Esophagus mucosa (tissue), 1 donor: Measurements from ENCODE around the gene SIK2. TPM values are rescaled to one million over a fixed set of nuclear protein-coding genes. Genes with fewer than 3 reads are reported as not detected.
A peak's percentile ranks its signal among the peaks of the same experiment; 100 is the strongest.
"Not testable (repeated sequence)": the region's sequence is repeated elsewhere in the genome, so short reads cannot be mapped to it uniquely, and the experiment has no call there.

Experiments used
- ATAC-seq: fragments of 200-7000 bp; cut with Tn5 transposase; one replicate; pipeline ENCODE4 v1.9.1; 2020
- total RNA-seq: library from RNA; stranded (reverse); gene quantifications from one replicate; pipeline ENCODE4 v1.2.4, GENCODE V29; 2023
- donor health status: DM: yes; HTN: yes; CAD: no.

The SIK2 gene
- total RNA-seq, 1 donor from 2014 or later = 6.8 TPM

DNA sequence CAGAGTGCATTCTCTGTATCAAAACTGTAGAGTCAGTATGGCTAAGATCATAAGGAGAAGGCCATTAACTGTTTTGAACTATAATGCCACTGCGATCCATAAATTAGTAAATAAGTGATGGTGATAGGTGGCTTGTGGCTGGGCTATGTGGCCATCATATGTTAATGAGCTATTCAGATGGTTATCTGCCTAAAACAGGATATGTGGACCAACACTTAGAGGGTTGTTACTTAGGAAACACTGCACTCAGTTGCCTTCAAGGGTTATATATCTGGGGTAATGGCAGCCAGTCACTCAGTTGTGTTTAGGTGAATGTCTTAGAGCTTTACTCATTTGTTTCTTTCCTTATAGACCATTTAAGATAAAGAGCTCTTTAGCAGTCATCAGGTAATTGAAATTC, 97.9 kb downstream of the SIK2 start:
- ATAC-seq = no peak

DNA sequence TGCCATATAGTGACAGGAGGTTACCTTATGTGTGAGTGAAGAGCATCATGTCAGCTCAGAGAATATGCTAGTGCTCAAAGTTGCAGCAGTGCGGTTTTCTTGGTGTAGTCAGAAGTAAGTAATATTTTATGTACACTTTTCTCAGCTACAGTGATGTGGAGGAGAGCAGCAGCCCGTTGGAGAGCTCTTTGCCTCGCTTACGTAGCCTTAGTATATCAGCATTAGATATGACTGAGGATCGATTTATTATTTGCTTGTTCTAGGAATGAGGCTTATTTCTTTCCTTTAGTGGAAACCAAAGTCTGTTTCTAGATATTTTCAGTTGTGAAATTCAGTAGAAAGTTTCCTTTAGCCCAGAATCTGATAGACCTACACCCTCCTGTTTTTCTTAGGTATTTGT, 100.4 kb downstream of the SIK2 start:
- ATAC-seq = no peak

DNA sequence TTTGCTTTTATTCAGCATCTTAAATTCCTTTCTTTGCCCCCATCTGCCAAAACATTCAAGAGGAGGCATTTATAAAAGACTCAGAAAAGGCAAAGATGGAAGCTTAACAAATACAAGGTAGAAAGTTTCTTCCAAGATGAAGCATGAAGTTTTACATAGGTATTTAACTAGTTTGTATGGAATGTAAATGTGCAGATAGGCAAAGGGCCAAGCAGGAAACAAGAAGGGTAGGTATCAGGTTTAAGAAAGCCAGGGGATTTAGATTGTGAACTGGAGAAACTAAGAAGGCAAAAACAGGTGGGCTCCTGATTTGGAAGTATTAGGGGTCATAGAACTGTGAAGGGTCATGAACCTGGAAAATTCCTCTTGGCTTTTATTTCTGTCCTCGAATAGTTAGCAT, 101.3 kb downstream of the SIK2 start:
- no peak for ATAC-seq

DNA sequence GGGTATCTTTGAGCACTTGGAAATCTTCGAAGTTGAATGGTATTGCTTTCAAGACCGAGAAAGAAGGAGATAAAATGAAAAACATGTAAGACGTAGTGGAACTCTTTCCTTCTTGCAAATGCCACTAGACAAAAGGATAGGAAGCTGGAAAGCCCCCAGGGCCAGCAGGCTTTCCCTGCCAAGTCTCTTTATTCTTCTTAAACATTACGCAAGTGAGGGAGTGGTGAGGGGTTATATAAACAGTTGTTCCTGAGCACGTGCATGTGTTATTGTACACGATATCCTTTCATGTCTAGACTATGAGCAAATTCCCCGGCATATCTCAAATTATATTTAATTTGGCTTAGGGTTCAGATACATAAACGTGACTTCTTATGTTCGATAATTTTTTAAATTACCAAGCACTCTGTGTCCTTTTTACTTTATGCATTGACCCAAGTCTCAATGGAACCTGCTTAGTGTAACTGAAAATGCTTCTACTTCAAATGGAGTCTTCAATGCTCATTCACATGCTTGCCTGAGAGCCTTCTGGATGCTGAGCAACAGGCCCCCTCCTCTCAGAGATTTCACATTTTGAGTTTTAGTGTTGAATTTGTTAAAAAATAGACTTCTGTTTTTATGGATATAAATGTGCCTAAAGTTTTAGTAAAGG, 104.9 kb downstream of the SIK2 start:
- peak; percentile 75 for ATAC-seq

DNA sequence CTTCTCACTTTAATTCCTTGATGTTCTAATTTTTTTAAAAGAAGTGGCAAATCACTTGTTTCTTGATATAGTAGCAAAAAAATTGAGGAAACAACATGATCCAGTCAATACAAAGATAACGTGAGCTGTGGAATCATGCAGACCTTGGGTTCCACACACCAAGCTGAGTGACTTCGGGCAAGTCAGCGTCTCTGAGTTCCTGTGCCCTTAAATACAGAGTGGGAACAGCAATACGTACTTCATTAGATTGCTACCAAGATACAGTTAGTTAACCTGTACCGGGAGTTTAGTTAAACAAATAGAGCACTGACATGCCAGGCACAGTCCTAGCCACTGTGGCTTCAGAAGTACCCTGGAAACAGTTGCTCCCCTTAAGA, 105.4 kb downstream of the SIK2 start:
- ATAC-seq = no peak

DNA sequence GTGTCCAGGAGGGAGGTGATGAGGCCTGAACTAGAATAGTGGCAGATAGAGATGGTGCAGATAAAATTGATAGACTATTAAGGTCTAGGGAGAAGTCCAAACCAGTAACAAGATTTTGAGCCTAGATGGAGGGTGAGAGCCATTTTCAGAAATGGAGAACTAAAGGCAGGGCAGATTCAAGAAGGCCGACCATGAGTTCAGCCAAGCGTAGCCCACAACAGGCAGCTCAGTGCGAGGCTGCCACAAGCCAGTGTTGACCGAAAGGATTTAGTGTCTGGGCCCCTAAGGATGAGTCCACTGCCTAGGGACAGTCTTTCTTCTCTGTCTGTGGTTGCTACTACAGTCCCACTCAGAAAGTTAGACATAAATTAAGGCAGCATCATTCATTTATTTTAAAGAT, 112.3 kb downstream of the SIK2 start:
- ATAC-seq = no peak

DNA sequence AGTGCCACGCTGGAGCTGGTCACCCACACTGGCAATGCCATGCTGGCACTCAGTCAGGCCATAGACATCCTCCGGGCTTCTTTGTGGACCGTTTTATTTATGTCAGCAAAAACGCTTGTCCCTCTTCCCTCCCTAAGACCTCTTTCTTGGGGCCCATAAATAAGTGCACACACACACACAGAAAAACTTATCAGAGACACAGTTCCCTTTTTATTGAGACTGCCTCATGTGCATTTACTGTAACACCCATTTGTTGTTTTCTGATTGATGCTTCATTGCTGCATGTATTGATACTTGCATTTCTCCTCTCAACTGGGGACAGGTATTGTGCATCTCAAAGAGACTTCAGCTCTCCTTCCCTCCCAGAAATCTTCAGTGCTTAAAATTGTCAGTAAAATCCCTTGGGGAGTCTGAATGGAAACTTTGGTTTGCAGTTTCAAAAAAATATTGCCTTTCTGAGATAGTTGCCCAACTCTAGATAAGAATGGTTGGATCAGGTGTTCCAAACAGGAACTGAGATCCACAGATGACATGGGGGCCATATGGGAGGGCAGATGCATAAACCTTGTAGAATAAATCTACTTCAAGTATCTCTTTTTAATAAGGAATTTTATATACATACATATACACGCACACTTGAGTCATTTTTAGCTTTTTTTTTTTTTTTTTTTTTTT, 113.0 kb downstream of the SIK2 start:
- ATAC-seq = no peak

DNA sequence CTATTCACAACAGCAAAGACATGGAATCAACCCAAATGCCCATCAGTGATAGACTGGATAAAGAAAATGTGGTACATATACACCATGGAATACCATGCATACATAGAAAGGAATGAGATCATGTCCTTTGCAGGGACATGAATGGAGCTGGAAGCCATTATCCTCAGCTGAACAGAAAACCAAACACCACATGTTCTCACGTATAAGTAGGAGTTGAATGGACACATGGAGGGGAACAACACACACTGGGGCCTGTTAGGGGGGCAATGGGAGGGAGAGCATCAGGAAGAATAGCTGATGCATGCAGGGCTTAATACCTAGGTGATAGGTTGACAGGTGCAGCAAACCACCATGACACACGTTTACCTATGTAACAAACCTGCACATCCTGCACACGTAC, 115.4 kb downstream of the SIK2 start:
- not testable (repeated sequence) for ATAC-seq

DNA sequence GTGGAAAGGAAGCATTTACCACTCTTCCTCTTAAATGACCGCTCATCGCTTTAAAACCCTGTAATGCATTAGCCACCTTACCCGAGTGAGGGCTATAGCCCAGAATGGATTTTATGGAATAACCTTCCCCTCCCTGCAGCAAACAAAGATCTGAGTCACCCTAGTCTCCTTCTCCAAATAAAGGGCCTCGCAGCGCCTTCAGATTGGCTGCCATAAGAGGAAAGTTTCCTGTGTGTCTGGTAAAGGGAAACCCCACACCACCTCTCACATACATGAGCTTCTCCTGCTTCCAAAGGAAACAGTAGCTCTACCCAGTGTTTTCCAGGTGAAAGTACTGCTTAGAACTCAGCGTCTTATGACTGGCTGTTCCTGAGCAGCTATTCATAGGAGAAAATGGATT, 116.2 kb downstream of the SIK2 start:
- ATAC-seq = peak; percentile 83

DNA sequence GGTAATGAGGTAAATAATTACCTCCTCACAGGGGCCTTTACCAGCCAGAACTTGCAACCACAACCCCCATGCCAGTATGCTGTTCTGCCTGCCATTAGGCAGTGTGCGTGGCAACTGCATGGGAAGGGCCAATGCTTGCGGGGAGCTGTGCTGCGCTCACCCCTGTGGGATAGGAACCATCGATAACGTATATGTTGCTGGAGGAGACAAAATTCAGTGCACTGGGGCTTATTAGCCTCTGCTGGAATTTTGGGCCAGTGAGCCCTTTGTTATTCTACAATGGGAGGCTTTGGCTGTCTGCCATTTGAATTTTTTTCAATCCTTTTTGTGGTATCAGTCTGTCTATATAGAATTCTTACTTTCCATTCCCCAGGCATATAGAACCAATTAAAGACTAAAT, 116.6 kb downstream of the SIK2 start:
- ATAC-seq = peak; percentile 30

DNA sequence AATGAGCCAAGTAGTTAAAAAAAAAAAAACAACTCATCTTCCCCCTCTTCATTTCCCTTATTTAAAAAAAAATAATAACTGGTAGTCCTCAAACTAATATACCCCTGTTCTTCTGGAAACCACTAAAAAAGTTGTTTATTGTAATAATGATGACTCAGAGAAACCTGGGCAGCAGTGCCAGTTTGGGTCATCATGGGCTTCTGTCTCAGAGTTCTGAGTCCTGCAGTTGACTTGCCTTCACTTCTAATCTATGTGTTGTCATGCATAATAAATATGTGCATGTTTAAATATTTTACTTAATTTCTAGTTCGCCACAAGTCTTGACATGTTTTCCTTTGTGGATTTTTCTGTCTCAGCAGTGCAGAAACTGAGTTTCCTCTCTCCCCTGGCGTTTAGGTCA, 117.1 kb downstream of the SIK2 start:
- ATAC-seq = no peak

DNA sequence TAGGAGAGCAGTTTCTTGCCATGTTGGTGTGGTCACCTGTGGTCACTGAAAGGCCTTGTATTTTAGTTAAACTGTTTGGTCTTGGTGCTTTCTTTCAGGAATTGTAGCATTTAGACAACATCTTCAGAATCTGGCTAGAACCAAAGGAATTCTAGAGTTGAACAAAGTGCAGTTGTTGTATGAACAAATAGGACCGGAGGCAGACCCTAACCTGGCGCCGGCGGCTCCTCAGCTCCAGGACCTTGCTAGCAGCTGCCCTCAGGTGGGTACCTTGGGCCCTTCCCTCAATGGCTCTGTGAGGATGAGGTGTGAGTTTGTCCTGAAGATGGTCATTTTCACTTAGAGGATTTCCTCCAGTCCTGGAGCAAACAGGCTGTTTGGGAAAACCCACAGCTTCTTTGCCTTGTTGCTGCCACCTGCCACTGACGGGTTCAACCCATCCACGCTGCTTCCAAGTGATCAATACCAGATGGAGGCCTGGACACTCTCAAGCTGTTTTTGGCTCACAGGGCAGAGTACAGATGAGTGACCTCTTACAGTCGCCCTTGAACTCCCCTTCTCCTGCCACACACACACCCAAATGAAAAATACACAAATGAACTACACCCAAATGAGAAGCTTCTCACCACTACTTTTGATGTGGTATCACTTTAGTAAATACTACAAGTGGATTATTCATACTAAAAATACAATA, 118.7 kb downstream of the SIK2 start:
- no peak for ATAC-seq

DNA sequence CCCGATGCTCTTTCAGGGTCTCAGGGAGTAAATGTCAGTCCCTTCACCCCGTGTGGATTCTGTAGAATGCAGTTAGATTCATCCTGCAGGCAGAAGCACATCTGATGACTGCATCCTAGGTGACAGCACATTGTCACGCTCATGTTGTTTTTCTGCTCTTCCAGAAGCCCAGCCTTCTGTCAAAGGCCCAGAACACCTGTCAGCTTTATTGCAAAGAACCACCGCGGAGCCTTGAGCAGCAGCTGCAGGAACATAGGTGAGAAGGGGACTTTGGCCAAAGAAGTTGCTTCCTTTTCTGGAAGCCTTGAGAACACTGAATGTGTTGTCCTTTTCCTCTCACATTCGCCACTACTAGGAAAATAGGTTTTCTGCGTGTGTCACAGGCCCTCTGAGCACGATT, 120.3 kb downstream of the SIK2 start:
- ATAC-seq = no peak

DNA sequence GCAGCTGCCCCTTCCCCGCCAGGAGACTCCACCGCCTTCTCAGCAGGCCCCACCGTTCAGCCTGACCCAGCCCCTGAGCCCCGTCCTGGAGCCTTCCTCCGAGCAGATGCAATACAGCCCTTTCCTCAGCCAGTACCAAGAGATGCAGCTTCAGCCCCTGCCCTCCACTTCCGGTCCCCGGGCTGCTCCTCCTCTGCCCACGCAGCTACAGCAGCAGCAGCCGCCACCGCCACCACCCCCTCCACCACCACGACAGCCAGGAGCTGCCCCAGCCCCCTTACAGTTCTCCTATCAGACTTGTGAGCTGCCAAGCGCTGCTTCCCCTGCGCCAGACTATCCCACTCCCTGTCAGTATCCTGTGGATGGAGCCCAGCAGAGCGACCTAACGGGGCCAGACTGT, 121.3 kb downstream of the SIK2 start:
- ATAC-seq = no peak

DNA sequence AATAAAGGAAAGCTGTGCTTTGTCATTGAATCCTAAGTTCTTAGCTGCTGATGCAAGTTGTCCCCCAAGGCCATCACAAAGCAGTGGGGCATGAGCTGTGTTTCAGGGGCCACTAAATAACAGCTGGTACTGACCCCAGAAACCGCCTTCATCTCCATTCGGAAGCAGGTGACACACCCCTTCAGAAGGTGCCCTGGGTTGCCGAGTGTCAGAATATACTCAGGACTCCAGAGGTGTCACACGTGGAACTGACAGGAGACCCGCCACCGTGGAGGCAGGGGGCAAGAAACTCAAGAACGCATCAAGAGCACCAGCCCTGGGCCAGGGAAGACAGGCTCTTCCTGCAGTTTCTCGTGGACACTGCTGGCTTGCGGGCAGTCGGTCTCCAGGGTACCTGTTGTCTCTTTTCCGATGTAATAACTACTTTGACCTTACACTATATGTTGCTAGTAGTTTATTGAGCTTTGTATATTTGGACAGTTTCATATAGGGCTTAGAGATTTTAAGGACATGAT, 122.4 kb downstream of the SIK2 start:
- ATAC-seq = no peak

DNA sequence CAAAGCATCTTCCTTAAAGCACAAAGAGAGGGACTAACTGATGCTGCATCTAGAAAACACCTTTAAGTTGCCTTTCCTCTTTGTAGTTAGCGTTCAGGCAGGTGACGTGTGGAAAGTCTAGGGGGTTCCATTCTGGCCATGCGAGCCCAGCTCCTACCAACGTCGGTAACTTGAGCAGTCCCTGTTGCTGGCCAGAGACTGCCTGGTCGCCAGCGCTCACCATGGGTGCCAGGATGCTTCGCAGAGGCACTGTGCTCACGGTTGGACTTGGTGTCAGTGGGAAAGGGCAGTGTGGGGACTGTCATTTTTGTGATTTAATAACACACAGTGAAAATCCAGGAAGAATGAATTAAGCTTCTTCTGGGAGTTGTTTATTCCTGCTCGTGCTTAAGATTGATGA, 123.4 kb downstream of the SIK2 start:
- no peak for ATAC-seq

DNA sequence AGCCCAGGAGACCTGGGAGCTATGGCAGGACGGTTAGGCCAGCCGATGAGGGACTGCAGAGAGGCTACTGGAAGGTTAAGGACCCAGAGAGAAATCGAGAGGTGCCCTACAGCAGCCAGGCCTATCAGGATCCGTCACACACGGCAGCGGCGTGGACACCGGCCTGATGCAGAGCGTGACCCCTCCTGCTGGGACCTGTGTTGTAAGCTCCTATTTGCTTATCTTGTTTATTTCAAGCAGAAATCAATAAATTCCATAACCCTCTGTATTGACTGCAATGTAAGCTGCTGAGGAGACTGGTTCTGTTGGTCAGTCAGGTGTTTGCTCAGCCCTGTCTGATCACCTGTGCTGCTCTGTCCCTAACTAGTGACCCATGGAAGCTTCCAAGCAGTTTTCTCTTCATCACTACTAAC, 124.1 kb downstream of the SIK2 start:
- ATAC-seq = no peak

DNA sequence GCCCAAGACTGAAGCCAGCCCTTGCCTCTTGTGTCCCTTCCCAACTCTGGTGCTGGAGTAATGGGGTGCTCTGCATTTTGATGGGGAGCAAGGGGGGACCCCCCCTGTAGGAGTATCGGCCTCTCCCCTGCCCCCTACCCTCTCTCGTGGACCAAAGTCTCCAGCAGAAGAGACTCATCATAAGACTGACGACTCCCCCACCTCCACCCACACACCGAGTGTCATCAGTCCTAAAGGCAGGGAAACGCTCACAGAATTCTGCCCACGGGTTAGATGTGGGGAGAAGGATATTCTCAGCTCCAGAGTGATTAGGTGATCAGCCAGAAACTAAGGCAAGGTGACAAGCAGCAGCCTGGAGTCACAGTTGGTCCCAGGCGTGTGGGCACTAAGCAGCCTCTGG, 125.2 kb downstream of the SIK2 start:
- no peak for ATAC-seq

DNA sequence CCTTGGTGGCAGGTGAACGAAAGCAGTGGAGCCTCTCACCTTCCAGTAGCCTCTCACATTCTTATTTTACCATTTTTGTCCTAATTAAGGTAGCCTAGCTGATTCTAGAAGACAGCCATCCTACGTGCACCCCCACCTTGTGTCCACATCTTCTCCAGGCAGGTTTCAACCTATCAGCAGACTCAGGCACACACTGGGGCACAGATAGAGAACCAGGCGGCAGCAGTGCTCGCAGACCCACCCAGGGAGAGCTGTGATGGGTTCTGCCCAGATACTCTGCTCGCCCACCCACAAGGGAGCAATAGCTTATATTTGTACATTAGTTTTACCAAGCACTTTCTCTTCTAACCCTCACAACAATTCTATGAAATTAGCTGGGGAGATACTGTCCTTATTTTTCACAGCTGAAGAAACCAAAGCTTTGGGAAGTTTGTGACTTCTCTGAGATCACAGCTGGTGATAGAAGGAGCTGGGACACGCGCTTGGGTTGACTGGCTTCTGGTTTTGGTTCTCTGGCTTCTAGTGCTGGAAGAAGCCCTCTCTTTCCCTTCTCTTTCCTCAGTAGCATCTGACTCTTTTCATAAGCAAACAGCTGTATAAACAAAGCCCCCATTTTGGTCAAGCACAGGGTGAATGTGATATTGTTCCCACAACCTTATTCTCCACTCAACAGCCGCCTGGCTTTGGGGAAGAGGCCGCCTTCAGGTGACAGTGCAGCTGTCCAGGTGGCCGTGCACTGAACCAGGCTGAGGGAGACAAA, 127.0 kb downstream of the SIK2 start:
- ATAC-seq = no peak

DNA sequence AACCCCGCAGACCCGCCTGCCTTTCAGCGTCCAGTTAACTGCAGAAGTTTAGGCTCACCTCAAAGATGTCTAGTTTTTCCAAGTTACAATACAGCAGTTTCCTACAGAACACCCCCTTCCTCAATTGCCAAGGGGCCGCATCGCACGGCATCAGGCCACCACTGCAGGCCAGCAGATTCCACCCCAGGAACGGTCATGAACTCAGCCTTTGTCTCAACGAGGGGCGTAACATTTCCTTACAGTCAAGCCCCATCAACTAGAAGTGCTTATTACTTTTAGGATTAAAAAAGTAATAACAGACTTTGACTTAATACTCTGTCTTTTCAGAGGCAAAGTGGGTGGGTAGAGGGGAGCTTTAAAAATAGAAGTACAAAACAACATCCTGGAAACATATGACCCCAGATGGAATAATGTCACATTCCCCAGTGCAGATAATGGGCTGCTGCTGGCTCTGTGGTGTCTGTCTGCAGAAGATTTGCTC, 127.6 kb downstream of the SIK2 start:
- no peak for ATAC-seq

DNA sequence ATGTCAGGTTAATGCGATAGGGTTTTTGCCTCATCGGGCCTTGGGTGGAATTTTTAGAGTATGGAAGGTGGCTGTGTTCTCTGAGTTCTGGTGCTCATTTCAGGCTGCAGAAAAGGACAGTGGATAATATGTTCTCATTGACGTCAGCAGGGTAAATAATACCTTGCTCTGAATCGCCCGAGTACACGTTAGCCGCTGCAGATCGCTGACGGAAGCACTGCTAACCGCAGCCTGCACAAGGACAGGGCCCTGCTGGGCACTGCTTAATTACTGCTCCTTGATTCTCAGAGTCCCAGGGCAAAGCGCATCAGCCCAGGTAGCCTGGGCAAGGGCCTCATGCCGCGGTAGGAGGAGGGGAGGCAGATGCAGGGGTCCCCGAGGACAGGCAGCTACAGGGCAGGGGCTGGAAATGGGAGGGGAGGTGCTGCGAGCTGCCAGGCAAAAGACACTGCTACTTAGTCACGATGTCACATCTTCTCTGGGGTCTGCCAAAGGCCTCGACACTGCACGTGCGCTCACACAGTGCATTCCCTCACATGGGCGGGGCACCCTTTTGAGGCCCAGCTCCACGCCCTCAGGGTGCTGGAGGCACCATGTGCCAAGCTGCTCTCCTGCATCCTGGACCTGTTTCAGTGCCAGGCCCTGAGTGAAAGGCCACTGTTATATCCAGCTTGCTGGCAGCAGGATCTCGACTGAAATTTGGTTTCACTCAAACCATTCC, 128.8 kb downstream of the SIK2 start:
- peak; percentile 48 for ATAC-seq

DNA sequence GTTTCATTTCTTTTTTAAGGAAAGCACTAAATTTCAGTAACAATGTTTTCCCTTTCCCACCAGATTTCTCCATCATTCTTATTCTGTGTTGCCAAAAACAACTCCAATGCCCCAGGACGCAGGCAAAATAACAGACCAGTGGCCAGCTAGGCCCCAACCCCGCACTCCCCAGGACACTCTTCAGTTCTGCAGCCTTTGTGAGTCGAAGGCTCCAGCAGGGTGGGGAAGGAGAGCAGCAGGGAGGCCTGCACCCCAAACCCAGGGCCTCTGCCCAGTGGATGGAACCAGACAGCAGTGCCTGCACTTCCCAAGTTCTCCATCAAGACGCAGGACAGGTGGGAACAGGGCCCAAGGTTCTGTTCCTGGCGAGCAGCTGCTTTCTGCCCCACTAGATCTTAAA, 129.6 kb downstream of the SIK2 start:
- no peak for ATAC-seq
